Smooth muscle cell (in vitro differentiated cells): ENCODE measurements around the gene ZCCHC10. TPM values are rescaled to one million over a fixed set of nuclear protein-coding genes. Genes with fewer than 3 reads are reported as not detected.
A peak's percentile ranks its signal among the peaks of the same experiment; 100 is the strongest.

ENCODE experiments used
- DNase-seq: peaks from one replicate; lab custom pipeline; 2025; ENCODE audit not compliant: unreplicated experiment; lab: John Stamatoyannopoulos, UW
- H2AFZ ChIP-seq: fragments of 200-600 bp; sonication (generic); 2 replicates; pipeline ENCODE4 v1.6.0; 2016; ENCODE audit warnings: antibody characterized with exemption, low read depth, mild to moderate bottlenecking
- H3F3A ChIP-seq: fragments of 200-600 bp; sonication (generic); 2 replicates; pipeline ENCODE4 v1.6.0; 2017; ENCODE audit warnings: antibody characterized with exemption, low read depth
- H3K27ac ChIP-seq: fragments of 200-600 bp; sonication (generic); 2 replicates; pipeline ENCODE4 v1.5.1; 2016; ENCODE audit warnings: low read depth, mild to moderate bottlenecking
- H3K27me3 ChIP-seq: fragments of 200-600 bp; sonication (generic); 2 replicates; pipeline ENCODE4 v1.6.1; 2016; ENCODE audit warnings: low read depth, mild to moderate bottlenecking
- H3K36me3 ChIP-seq: fragments of 200-600 bp; sonication (generic); 2 replicates; pipeline ENCODE4 v1.5.1; 2016; ENCODE audit warnings: low read depth
- H3K4me1 ChIP-seq: fragments of 200-600 bp; sonication (generic); 2 replicates; pipeline ENCODE4 v1.5.1; 2016; ENCODE audit warnings: low read depth
- H3K4me2 ChIP-seq: fragments of 200-600 bp; sonication (generic); 2 replicates; pipeline ENCODE4 v1.6.0; 2016; ENCODE audit warnings: mild to moderate bottlenecking
- H3K4me3 ChIP-seq: fragments of 200-600 bp; sonication (generic); 2 replicates; pipeline ENCODE4 v1.5.1; 2016; ENCODE audit warnings: mild to moderate bottlenecking
- H3K79me2 ChIP-seq: fragments of 200-600 bp; sonication (generic); 2 replicates; pipeline ENCODE4 v1.6.0; 2016; ENCODE audit warnings: low read depth, mild to moderate bottlenecking
- H3K9ac ChIP-seq: fragments of 200-600 bp; sonication (generic); 2 replicates; pipeline ENCODE4 v1.6.0; 2016; ENCODE audit warnings: low read depth
- H3K9me3 ChIP-seq: fragments of 200-600 bp; sonication (generic); replicated peaks from 2 replicates; pipeline ENCODE4 v1.5.1; 2016; ENCODE audit warnings: low read depth
- H4K20me1 ChIP-seq: fragments of 200-600 bp; sonication (generic); 2 replicates; pipeline ENCODE4 v1.6.0; 2016; ENCODE audit warnings: low read depth
- WGBS: methylation state at CpG from one replicate; pipeline ENCODE4 v1.1.7; 2016; ENCODE audit warnings: low lambda C conversion rate; 5-methylcytosine and 5-hydroxymethylcytosine counted together
- polyA plus RNA-seq: library from polyadenylated mRNA; unstranded; fragments of >200 nt; fragmentation: Nextera tagmentation; extraction: Ambion mirVana; gene quantifications from 2 replicates; pipeline ENCODE4 v1.2.1, GENCODE V29; 2016
- total RNA-seq: library from RNA; depleted of rRNA; stranded (reverse); fragments of >200 nt; gene quantifications from 2 replicates; pipeline ENCODE4 v1.2.3, GENCODE V29; 2014
- TF ChIP-seq, protein P1 (sequence below): fragments of 200-600 bp; sonication (generic); IDR thresholded peaks from 2 replicates; pipeline ENCODE4 v1.5.1; 2017; ENCODE audit warnings: borderline replicate concordance, mild to moderate bottlenecking, antibody characterized with exemption; ENCODE audit not compliant: insufficient read depth, poor library complexity, severe bottlenecking

The ZCCHC10 gene
- total and polyA plus RNA-seq, 2 experiments from 2014 or later = 28.4 to 33.4 TPM

DNA sequence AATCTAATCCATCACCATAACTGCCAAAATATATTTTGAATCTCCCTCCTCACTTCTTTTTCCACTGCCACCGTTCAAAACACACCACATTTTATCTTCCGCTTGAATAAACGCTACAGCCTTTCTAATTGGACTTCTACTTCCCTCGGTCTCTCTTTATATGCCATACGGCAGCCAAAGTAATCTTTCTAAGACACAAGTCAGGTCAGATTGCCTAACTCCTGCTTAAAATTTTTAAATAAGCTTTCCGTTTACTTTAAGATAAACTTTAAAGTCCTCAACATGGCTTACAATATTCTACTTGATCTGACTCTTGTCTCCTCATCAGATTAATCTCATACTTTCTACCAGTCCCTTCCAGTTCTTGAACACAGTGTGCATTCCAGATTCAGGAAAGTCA lies 72.6 kb downstream of the ZCCHC10 start:
- DNase-seq = no peak
- peaks cover 98% of the 10 kb centered on the region for H3K79me2 ChIP-seq
- H2AFZ ChIP-seq = no peak overlapping the region
- H3K9ac ChIP-seq = no peak overlapping the region
- H3K4me2 ChIP-seq = peak overlapping the region; percentile 25
- H3K4me1 ChIP-seq = no peaks in the 10 kb centered on the region
- H3F3A ChIP-seq = peaks cover 19% of the 10 kb centered on the region
- H3K36me3 ChIP-seq = no peaks in the 10 kb centered on the region
- peaks cover 100% of the 10 kb centered on the region for H4K20me1 ChIP-seq
- H3K27ac ChIP-seq = peak overlapping the region; percentile 33
- TF ChIP-seq, protein P1, sequence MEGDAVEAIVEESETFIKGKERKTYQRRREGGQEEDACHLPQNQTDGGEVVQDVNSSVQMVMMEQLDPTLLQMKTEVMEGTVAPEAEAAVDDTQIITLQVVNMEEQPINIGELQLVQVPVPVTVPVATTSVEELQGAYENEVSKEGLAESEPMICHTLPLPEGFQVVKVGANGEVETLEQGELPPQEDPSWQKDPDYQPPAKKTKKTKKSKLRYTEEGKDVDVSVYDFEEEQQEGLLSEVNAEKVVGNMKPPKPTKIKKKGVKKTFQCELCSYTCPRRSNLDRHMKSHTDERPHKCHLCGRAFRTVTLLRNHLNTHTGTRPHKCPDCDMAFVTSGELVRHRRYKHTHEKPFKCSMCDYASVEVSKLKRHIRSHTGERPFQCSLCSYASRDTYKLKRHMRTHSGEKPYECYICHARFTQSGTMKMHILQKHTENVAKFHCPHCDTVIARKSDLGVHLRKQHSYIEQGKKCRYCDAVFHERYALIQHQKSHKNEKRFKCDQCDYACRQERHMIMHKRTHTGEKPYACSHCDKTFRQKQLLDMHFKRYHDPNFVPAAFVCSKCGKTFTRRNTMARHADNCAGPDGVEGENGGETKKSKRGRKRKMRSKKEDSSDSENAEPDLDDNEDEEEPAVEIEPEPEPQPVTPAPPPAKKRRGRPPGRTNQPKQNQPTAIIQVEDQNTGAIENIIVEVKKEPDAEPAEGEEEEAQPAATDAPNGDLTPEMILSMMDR = no peak
- no peak overlapping the region for H3K4me3 ChIP-seq
- no peaks in the 10 kb centered on the region for H3K27me3 ChIP-seq
- H3K9me3 ChIP-seq = no peaks in the 10 kb centered on the region
- WGBS = 53% methylated on average over 6 of the region's 6 CpGs

DNA sequence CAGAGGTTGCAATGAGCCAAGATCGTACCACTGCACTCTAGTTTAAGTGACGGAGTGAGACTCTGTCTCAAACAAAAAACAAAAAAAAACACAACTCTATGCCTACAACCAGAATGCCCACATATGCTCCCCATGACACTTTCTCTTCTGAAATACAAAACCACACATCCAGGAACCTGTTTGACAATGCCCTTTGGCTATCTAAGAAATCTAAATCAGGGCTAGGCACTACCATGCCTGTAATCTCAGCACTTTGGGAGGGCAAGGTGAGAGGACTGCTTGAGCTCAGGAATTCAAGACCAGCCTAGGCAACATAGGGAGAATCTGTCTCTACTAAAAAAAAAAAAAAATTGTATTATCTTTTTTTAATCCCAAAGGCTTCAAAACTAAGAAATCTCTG lies 73.5 kb downstream of the ZCCHC10 start:
- peaks cover 15% of the 10 kb centered on the region for H3F3A ChIP-seq
- no peak for DNase-seq
- peaks cover 100% of the 10 kb centered on the region for H4K20me1 ChIP-seq
- peak overlapping the region; percentile 33 for H3K27ac ChIP-seq
- no peaks in the 10 kb centered on the region for H3K4me1 ChIP-seq
- WGBS = 96% methylated on average over 2 of the region's 2 CpGs
- no peaks in the 10 kb centered on the region for H3K36me3 ChIP-seq
- H3K79me2 ChIP-seq = peaks cover 98% of the 10 kb centered on the region
- TF ChIP-seq, protein P1 = no peak
- no peak overlapping the region for H3K9ac ChIP-seq
- no peak overlapping the region for H2AFZ ChIP-seq
- no peaks in the 10 kb centered on the region for H3K27me3 ChIP-seq
- no peak overlapping the region for H3K4me3 ChIP-seq
- H3K9me3 ChIP-seq = no peaks in the 10 kb centered on the region
- H3K4me2 ChIP-seq = peak overlapping the region; percentile 14

GRCh38 chr5:132951897-132952296 lies 74.5 kb downstream of the ZCCHC10 start:
- Histone ChIP-seq H3K4me1 (no peaks in the 10 kb centered on the region), H3K79me2 (peaks cover 98% of the 10 kb centered on the region), H3K9me3 (no peaks in the 10 kb centered on the region), H4K20me1 (peaks cover 100% of the 10 kb centered on the region), H2AFZ (no peak overlapping the region), H3K4me3 (no peak overlapping the region), H3K9ac (no peak overlapping the region), H3F3A (peaks cover 15% of the 10 kb centered on the region), H3K4me2 (no peak overlapping the region), H3K36me3 (no peaks in the 10 kb centered on the region), H3K27me3 (no peaks in the 10 kb centered on the region), H3K27ac (no peak overlapping the region)
- WGBS = 98% methylated on average over 2 of the region's 2 CpGs
- TF ChIP-seq, protein P1 = no peak
- no peak for DNase-seq

DNA sequence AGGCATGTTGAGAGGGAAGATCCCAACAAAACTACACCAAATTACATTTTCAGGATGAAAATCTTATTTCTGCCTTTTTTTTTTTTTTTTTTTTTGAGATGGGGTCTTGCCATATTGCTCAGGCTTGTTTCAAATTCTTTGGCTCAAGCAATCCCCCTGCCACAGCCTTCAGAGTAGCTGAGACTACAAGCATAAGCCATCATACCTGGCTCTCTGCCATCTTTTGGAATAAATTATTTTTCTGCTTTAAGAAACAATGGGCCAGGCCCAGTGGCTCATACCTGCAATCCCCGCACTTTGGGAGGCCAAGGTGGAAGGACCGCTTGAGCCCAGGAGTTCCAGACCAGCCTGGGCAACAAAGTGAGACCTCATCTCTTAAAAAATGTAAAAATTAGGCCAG lies 77.2 kb downstream of the ZCCHC10 start:
- no peaks in the 10 kb centered on the region for H3K4me1 ChIP-seq

More for the DNA sequence above, 77.2 kb downstream of the ZCCHC10 start:
- WGBS = 100% methylated on average over 2 of the region's 2 CpGs
- Histone ChIP-seq H3K9me3 (no peaks in the 10 kb centered on the region), H3K36me3 (no peaks in the 10 kb centered on the region), H3K27ac (no peak overlapping the region), H3K9ac (no peak overlapping the region), H3K79me2 (peaks cover 100% of the 10 kb centered on the region), H3K4me2 (no peak overlapping the region), H3K27me3 (no peaks in the 10 kb centered on the region), H3K4me3 (no peak overlapping the region), H3F3A (peaks cover 21% of the 10 kb centered on the region), H2AFZ (no peak overlapping the region), H4K20me1 (peaks cover 100% of the 10 kb centered on the region)
- no peak for DNase-seq
- TF ChIP-seq, protein P1 = no peak
